Astrocyte (in vitro differentiated cells and primary cell): Measurements from ENCODE around the gene DDX17.

Experiments used
- EZH2 ChIP-seq: IDR thresholded peaks from 2 replicates; pipeline ENCODE4 v1.6.1; 2012; ENCODE audit warnings: mild to moderate bottlenecking, low read length, inconsistent platforms; ENCODE audit not compliant: insufficient read depth
- TF ChIP-seq, protein P1 (sequence below): IDR thresholded peaks from 2 replicates; pipeline ENCODE4 v1.5.1; 2011; ENCODE audit warnings: low read depth, mild to moderate bottlenecking, inconsistent platforms, low read length, moderate library complexity; ENCODE audit not compliant: insufficient read depth

DNA sequence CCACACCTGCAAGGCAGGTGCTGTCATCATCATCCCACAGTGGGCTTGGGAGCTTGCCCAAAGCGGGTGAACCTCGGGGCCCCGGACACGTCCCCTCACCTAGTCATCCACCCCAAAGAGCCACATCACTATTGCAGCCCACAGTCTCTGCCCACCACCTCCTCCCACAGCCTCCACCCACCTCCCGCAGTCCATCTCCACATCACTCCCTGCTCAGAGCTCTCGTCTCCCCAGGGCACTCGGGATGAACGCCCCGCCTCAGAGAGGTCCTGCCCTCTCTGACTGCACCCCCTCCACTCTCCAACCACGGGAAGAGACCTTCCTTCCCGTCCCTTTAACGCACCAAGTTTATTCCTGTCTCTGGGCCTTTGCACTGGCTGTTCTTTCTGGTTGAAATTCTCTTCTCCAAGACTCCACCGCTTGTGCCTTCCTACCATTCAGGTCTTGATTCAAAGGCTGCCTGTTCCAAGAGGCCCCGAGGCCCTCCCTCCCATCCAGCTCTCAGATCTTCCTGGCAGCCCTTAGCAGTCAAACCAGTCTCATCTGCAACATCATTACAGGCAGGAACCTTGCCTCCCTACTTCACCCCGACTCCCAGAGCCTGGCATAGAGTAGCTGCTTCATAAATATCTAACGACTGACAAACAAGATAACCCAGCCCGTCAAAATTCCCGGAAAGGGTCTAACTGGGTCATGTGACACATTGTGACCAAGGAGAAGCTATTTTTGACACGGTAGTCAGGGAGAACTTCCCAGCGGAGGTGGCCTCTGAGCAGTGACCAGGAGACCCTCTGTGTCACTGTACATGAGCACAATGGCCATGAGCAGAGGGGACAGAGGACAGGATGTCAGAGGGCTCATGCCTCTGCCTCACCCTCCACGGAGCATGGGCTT is 62.2 kb downstream of the DDX17 start:
- TF ChIP-seq, protein P1, sequence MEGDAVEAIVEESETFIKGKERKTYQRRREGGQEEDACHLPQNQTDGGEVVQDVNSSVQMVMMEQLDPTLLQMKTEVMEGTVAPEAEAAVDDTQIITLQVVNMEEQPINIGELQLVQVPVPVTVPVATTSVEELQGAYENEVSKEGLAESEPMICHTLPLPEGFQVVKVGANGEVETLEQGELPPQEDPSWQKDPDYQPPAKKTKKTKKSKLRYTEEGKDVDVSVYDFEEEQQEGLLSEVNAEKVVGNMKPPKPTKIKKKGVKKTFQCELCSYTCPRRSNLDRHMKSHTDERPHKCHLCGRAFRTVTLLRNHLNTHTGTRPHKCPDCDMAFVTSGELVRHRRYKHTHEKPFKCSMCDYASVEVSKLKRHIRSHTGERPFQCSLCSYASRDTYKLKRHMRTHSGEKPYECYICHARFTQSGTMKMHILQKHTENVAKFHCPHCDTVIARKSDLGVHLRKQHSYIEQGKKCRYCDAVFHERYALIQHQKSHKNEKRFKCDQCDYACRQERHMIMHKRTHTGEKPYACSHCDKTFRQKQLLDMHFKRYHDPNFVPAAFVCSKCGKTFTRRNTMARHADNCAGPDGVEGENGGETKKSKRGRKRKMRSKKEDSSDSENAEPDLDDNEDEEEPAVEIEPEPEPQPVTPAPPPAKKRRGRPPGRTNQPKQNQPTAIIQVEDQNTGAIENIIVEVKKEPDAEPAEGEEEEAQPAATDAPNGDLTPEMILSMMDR = no peak
- TF ChIP-seq EZH2 = no peak
